WTC11 (cell line): ENCODE results near the gene CHPF2. TPM values are rescaled to one million over a fixed set of nuclear protein-coding genes. Genes with fewer than 3 reads are reported as not detected.
A peak's percentile ranks its signal among the peaks of the same experiment; 100 is the strongest.

Experiments
- ATAC-seq: fragments of 200-7000 bp; cut with Tn5 transposase; 2 replicates; pipeline ENCODE4 v1.10.0; 2021; ENCODE audit warnings: mild to moderate bottlenecking, moderate library complexity
- CTCF ChIA-PET: fragments of 300-600 bp; sonication (Branson Sonifier 250); formaldehyde crosslinking; loops from one replicate; lab custom pipeline; 2021; ENCODE audit warnings: antibody characterized with exemption; lab: Charles Lee
- POLR2A ChIA-PET: fragments of 350-600 bp; sonication (Branson Sonifier 250); formaldehyde crosslinking; loops from one replicate; lab custom pipeline; 2021; ENCODE audit warnings: antibody characterized with exemption; lab: Charles Lee
- DNase-seq: peaks from one replicate; pipeline ENCODE4 v3.0.0; 2021; ENCODE audit warnings: low spot score
- H3K27ac Mint-ChIP-seq: 2 replicates; pipeline ENCODE4 v1.8.0; 2021; ENCODE audit warnings: mixed read lengths
- H3K27me3 Mint-ChIP-seq: 2 replicates; pipeline ENCODE4 v1.8.0; 2021; ENCODE audit warnings: low read depth, mild to moderate bottlenecking, moderate library complexity, mixed read lengths
- H3K36me3 Mint-ChIP-seq: 2 replicates; pipeline ENCODE4 v1.8.0; 2021; ENCODE audit warnings: mixed read lengths
- H3K4me1 Mint-ChIP-seq: 2 replicates; pipeline ENCODE4 v1.8.0; 2022; ENCODE audit warnings: mixed read lengths
- H3K4me3 Mint-ChIP-seq: 2 replicates; pipeline ENCODE4 v1.8.0; 2021; ENCODE audit warnings: mild to moderate bottlenecking, moderate library complexity, mixed read lengths
- H3K9me3 Mint-ChIP-seq: 2 replicates; pipeline ENCODE4 v1.8.0; 2021; ENCODE audit warnings: mixed read lengths
- CREM ChIP-seq: sonication (generic); formaldehyde crosslinking; IDR thresholded peaks from 2 replicates; pipeline ENCODE4 v1.8.1; 2022; ENCODE audit warnings: mild to moderate bottlenecking, missing genetic modification reagents, moderate library complexity
- ETV6 ChIP-seq: sonication (generic); formaldehyde crosslinking; IDR thresholded peaks from 2 replicates; pipeline ENCODE4 v1.8.1; 2022; ENCODE audit warnings: mild to moderate bottlenecking, missing genetic modification reagents
- MXD4 ChIP-seq: fragments of 250-450 bp; sonication (Bioruptor Pico); IDR thresholded peaks from 2 replicates; pipeline ENCODE4 v1.8.0; 2021; ENCODE audit warnings: mild to moderate bottlenecking, moderate library complexity, borderline replicate concordance
- NFE2L1 ChIP-seq: sonication (generic); formaldehyde crosslinking; IDR thresholded peaks from 2 replicates; pipeline ENCODE4 v1.8.1; 2023; ENCODE audit warnings: missing genetic modification reagents
- SMAD4 ChIP-seq: sonication (generic); formaldehyde crosslinking; IDR thresholded peaks from 2 replicates; pipeline ENCODE4 v1.8.0; 2022; ENCODE audit warnings: mild to moderate bottlenecking, missing genetic modification reagents
- TP53 ChIP-seq: sonication (generic); formaldehyde crosslinking; IDR thresholded peaks from 2 replicates; pipeline ENCODE4 v1.8.1; 2023; ENCODE audit warnings: mild to moderate bottlenecking, missing genetic modification reagents
- ZNF121 ChIP-seq: sonication (generic); formaldehyde crosslinking; IDR thresholded peaks from 2 replicates; pipeline ENCODE4 v1.8.0; 2023; ENCODE audit warnings: missing genetic modification reagents
- ZNF317 ChIP-seq: sonication (generic); formaldehyde crosslinking; IDR thresholded peaks from 2 replicates; pipeline ENCODE4 v1.8.1; 2023; ENCODE audit warnings: low read depth, mild to moderate bottlenecking, moderate library complexity, missing genetic modification reagents, borderline replicate concordance
- ZNF671 ChIP-seq: fragments of 250-450 bp; sonication (Bioruptor Pico); IDR thresholded peaks from 2 replicates; pipeline ENCODE4 v1.8.0; 2021; ENCODE audit warnings: mild to moderate bottlenecking
- total RNA-seq: library from RNA; stranded (reverse); gene quantifications from 3 replicates; pipeline ENCODE4 v1.2.3, GENCODE V29; 2021
- TF ChIP-seq, protein P1 (sequence below): sonication (generic); formaldehyde crosslinking; IDR thresholded peaks from 2 replicates; pipeline ENCODE4 v1.8.0; 2022; ENCODE audit warnings: missing genetic modification reagents
- TF ChIP-seq, protein P2 (sequence below): sonication (generic); formaldehyde crosslinking; IDR thresholded peaks from 2 replicates; pipeline ENCODE4 v1.8.1; 2023; ENCODE audit warnings: mild to moderate bottlenecking, missing genetic modification reagents, moderate library complexity

Gene CHPF2
- total RNA-seq, 1 experiment from 2014 or later: 30.7 TPM

DNA sequence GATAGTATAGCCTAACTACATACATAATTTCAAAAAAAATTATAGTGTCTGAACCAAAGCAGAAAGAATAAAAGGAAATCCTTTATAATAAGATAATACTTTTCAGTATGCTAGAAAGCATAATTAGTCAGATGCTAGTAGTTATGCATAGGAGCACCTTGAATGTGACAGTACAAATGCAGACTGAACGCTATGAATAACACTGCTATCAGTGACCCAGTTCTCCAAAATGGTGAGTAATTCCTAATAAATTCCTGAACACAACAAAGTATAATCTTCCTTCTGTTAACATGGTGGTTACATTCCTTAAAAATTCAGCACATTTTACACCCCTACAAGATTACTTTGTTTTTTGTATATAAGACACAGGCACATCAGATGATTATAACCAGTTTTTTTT lies 1.2 kb upstream of the CHPF2 start (continued):
- TF ChIP-seq MXD4: no peak
- TF ChIP-seq, all 79 proteins: peak for 0

DNA sequence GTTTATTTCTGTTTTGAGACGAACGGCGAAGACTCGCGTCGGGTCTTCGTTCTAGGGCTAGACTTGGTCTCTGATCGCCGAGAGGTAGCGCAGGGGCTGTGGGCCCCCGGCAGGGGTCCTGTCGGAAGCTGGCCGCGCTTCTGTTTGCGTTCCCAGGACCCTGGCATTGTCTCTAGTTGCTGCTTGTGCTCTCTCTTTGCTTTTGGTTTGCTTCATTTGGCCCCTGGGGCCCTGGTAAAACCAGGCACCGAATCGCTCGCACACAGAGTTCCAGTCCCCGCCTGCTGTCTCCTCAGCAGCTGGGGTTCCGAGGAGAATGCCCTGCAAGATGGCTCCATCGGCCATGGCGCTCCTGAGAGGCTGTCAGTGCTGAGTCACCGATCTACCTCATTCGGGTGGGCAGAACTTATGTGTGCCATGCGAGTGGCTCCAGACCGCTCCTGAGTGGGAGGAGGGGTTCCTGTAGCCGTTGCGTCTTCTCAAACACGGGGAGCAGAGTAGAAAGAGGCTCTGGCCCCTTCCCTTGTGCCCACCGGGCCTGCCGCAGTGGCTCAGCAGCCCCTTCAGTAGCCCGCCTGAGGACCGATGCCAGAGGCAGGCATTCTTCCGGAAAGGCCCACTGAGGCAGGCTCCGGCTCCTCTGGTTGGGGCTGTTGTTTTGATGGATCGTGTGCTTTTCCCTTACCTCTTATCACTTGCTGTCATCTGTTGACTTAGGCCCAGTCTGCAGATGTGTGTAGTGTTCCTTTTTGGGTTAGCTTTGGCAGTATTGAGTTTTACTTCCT lies 826 bp downstream of the CHPF2 start:
- CTCF ChIA-PET: interaction anchor here (0.5 to 5.8 kb wide), 4 partner anchors 11 to 109 kb away, joined by 3 to 77 read pairs (median 3); no protein-coding TSS in a partner anchor
- H3K4me1 Mint-ChIP-seq: peaks cover 21% of the 10 kb centered on the region
- no peaks in the 10 kb centered on the region for H3K27me3 Mint-ChIP-seq
- peak overlapping the region; percentile 90 for H3K27ac Mint-ChIP-seq
- H3K4me3 Mint-ChIP-seq: peak overlapping the region; percentile 99
- POLR2A ChIA-PET: interaction anchor here (0.7 to 1.0 kb wide), 2 partner anchors 11 to 18 kb away, joined by 3 read pairs; no protein-coding TSS in a partner anchor
- no peak for DNase-seq
- ATAC-seq: peak; percentile 16
- peaks cover 6% of the 10 kb centered on the region; the same call in 1 of the 2 replicates for H3K36me3 Mint-ChIP-seq
- no peaks in the 10 kb centered on the region for H3K9me3 Mint-ChIP-seq
- no peak for TF ChIP-seq TP53 (CRISPR knock-in tag)
- TF ChIP-seq NFE2L1 (CRISPR knock-in tag): 0 out of 2 replicates have a peak, but pooled peaks have one; percentile 64
- TF ChIP-seq, protein P1, sequence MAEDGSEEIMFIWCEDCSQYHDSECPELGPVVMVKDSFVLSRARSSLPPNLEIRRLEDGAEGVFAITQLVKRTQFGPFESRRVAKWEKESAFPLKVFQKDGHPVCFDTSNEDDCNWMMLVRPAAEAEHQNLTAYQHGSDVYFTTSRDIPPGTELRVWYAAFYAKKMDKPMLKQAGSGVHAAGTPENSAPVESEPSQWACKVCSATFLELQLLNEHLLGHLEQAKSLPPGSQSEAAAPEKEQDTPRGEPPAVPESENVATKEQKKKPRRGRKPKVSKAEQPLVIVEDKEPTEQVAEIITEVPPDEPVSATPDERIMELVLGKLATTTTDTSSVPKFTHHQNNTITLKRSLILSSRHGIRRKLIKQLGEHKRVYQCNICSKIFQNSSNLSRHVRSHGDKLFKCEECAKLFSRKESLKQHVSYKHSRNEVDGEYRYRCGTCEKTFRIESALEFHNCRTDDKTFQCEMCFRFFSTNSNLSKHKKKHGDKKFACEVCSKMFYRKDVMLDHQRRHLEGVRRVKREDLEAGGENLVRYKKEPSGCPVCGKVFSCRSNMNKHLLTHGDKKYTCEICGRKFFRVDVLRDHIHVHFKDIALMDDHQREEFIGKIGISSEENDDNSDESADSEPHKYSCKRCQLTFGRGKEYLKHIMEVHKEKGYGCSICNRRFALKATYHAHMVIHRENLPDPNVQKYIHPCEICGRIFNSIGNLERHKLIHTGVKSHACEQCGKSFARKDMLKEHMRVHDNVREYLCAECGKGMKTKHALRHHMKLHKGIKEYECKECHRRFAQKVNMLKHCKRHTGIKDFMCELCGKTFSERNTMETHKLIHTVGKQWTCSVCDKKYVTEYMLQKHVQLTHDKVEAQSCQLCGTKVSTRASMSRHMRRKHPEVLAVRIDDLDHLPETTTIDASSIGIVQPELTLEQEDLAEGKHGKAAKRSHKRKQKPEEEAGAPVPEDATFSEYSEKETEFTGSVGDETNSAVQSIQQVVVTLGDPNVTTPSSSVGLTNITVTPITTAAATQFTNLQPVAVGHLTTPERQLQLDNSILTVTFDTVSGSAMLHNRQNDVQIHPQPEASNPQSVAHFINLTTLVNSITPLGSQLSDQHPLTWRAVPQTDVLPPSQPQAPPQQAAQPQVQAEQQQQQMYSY (CRISPR knock-in tag): 0 out of 2 replicates have a peak, but pooled peaks have one; percentile 40

DNA sequence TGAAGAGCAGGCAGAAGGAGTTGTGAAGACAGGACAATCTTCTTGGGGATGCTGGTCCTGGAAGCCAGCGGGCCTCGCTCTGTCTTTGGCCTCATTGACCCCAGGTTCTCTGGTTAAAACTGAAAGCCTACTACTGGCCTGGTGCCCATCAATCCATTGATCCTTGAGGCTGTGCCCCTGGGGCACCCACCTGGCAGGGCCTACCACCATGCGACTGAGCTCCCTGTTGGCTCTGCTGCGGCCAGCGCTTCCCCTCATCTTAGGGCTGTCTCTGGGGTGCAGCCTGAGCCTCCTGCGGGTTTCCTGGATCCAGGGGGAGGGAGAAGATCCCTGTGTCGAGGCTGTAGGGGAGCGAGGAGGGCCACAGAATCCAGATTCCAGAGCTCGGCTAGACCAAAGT lies 1.5 kb downstream of the CHPF2 start:
- CTCF ChIA-PET: interaction anchor here (0.5 to 5.8 kb wide), 3 partner anchors 10 to 69 kb away, joined by 3 to 77 read pairs (median 3); no protein-coding TSS in a partner anchor
- Mint-ChIP-seq H3K4me1 (peaks cover 15% of the 10 kb centered on the region), H3K9me3 (no peaks in the 10 kb centered on the region), H3K36me3 (peaks cover 6% of the 10 kb centered on the region; the same call in 1 of the 2 replicates), H3K27me3 (no peaks in the 10 kb centered on the region), H3K4me3 (peak overlapping the region; percentile 99), H3K27ac (no peak overlapping the region)
- TF ChIP-seq CREM (CRISPR knock-in tag): no peak
- TF ChIP-seq ZNF317 (CRISPR knock-in tag): no peak
- TF ChIP-seq, protein P2, sequence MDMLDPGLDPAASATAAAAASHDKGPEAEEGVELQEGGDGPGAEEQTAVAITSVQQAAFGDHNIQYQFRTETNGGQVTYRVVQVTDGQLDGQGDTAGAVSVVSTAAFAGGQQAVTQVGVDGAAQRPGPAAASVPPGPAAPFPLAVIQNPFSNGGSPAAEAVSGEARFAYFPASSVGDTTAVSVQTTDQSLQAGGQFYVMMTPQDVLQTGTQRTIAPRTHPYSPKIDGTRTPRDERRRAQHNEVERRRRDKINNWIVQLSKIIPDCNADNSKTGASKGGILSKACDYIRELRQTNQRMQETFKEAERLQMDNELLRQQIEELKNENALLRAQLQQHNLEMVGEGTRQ (CRISPR knock-in tag): no peak
- TF ChIP-seq SMAD4 (CRISPR knock-in tag): no peak
- TF ChIP-seq ZNF121 (CRISPR knock-in tag): no peak
- no peak for TF ChIP-seq ETV6 (CRISPR knock-in tag)
- no peak for DNase-seq
- ATAC-seq: no peak
- POLR2A ChIA-PET: no interaction called here

DNA sequence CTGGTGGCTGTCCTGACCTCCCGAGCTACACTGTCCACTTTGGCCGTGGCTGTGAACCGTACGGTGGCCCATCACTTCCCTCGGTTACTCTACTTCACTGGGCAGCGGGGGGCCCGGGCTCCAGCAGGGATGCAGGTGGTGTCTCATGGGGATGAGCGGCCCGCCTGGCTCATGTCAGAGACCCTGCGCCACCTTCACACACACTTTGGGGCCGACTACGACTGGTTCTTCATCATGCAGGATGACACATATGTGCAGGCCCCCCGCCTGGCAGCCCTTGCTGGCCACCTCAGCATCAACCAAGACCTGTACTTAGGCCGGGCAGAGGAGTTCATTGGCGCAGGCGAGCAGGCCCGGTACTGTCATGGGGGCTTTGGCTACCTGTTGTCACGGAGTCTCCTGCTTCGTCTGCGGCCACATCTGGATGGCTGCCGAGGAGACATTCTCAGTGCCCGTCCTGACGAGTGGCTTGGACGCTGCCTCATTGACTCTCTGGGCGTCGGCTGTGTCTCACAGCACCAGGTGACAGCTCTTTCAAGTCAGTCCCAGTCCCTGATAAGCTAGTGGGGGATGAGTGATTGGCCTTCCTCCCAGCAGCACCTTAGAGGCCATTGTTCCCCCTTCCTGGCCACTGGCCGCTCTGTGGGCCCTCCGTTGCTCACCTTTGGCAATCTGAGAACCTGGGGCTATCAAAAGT lies 3.0 kb downstream of the CHPF2 start:
- Mint-ChIP-seq H3K27ac (no peak overlapping the region), H3K4me3 (no peak overlapping the region), H3K9me3 (no peaks in the 10 kb centered on the region), H3K27me3 (no peaks in the 10 kb centered on the region), H3K4me1 (peaks cover 18% of the 10 kb centered on the region), H3K36me3 (peaks cover 9% of the 10 kb centered on the region; the same call in 1 of the 2 replicates)
- CTCF ChIA-PET: interaction anchor here (5.8 kb wide), 1 partner anchor 9 kb away, joined by 77 read pairs; no protein-coding TSS in a partner anchor
- POLR2A ChIA-PET: no interaction called here
- ATAC-seq (no peak), DNase-seq (no peak)
- TF ChIP-seq ZNF671 (CRISPR knock-in tag): no peak
